Body of pancreas (tissue), 4 donors: Measurements from ENCODE around the gene CAMTA1.

Experiments used
- POLR2A ChIP-seq, 3 donors: fragments of 450-650 bp; IDR thresholded peaks; one replicate each; pipeline ENCODE4 v1.6.1; 2016; ENCODE audit warnings: antibody characterized with exemption in 3 of 3, mild to moderate bottlenecking in 2 of 3
- TF ChIP-seq, protein P1 (sequence below), 7 experiments: fragments of 450-650 bp in 4 of 7; fragments of 200-600 bp in 3 of 7; sonication (generic) in 3 of 7; IDR thresholded peaks; one replicate each; pipeline ENCODE4 v1.5.1; 2016 to 2019; ENCODE audit warnings: antibody characterized with exemption in 7 of 7

DNA sequence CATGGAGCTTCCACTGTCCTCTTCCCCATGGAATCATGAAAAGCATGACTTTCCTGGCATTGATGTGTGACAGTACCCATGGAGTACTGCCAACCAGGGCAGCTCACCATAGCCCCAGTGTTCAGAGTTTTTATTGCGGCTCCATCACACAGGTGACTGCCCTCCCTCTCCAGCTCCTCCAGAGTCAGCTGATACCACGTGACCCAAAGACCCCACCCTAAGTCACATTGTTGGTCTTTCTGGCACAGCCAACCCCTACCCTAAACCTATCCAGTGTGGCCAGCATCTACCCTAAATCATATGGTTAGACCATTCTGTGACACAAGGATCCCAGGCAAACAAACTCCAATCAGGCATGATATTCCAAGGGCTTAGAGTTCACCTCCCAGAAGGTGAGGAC is 908.4 kb downstream of the CAMTA1 start:
- no peak for TF ChIP-seq POLR2A (IDR thresholded peaks at IDR 0.05)
- TF ChIP-seq, protein P1, sequence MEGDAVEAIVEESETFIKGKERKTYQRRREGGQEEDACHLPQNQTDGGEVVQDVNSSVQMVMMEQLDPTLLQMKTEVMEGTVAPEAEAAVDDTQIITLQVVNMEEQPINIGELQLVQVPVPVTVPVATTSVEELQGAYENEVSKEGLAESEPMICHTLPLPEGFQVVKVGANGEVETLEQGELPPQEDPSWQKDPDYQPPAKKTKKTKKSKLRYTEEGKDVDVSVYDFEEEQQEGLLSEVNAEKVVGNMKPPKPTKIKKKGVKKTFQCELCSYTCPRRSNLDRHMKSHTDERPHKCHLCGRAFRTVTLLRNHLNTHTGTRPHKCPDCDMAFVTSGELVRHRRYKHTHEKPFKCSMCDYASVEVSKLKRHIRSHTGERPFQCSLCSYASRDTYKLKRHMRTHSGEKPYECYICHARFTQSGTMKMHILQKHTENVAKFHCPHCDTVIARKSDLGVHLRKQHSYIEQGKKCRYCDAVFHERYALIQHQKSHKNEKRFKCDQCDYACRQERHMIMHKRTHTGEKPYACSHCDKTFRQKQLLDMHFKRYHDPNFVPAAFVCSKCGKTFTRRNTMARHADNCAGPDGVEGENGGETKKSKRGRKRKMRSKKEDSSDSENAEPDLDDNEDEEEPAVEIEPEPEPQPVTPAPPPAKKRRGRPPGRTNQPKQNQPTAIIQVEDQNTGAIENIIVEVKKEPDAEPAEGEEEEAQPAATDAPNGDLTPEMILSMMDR (IDR thresholded peaks at IDR 0.05) = no peak
